GM12872 (cell line): ENCODE results near the gene MTF1.

ENCODE experiments used
- TF ChIP-seq, protein P1 (sequence below): IDR thresholded peaks from 3 replicates; pipeline ENCODE4 v1.5.1; 2011; ENCODE audit warnings: low read depth, mild to moderate bottlenecking, low read length, moderate library complexity; ENCODE audit not compliant: insufficient read depth

The MTF1 gene

DNA sequence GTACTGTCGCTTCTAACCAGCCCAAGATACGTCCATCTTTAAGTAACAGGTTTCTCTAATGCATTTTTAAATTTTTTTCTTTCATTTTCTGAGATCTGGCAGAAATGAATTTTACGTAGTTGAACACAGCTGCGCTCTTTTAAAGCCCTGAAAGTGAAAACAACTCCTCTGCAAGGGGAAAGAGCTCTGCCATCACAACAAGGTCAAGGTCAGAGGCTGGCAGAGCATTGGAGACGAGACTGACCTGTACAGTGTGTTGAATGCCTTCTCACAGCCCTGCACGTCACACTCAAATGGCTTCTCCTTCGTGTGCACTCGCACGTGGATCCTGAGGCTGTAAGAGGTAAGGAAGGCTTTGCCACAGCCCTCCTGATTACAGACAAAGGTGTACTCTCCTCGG lies 19.7 kb downstream of the MTF1 start:
- TF ChIP-seq, protein P1, sequence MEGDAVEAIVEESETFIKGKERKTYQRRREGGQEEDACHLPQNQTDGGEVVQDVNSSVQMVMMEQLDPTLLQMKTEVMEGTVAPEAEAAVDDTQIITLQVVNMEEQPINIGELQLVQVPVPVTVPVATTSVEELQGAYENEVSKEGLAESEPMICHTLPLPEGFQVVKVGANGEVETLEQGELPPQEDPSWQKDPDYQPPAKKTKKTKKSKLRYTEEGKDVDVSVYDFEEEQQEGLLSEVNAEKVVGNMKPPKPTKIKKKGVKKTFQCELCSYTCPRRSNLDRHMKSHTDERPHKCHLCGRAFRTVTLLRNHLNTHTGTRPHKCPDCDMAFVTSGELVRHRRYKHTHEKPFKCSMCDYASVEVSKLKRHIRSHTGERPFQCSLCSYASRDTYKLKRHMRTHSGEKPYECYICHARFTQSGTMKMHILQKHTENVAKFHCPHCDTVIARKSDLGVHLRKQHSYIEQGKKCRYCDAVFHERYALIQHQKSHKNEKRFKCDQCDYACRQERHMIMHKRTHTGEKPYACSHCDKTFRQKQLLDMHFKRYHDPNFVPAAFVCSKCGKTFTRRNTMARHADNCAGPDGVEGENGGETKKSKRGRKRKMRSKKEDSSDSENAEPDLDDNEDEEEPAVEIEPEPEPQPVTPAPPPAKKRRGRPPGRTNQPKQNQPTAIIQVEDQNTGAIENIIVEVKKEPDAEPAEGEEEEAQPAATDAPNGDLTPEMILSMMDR = no peak

DNA sequence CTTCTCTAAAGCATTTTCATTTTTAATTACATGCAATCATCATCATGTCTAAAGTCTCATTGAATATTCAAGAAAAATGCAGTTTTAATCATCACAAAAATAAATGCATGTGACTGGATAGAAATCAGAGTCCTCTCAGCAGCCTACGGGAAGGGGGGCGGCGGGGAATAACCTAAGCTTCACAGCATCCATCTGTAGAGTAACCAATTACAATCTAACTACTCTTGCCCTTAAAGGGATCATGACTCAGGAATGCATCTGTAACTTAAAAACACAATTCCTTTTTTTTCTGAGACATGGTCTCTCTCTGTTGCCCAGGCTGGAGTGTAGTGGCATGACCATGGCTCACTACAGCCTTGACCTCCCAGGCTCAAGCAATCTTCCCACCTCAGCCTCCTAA lies 22.6 kb downstream of the MTF1 start:
- TF ChIP-seq, protein P1 = no peak

DNA sequence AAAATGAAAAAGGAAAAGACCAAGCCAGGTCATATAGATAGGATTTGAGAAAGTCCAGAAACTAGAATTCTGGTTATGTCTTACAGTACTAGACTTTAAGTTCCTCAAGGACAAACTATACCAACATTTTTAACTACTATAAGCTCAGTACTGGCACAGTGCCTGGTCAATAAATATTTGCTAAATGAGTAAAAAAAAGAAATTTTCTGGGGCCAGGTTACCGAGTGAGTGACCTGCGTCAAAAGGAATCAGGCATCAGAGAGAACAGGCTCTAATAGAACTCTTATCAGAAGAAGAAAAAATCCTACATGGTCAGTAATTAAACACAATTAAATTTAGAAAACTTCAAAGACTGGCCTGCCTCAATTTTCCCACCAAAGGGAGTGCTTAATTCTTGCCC lies 27.6 kb downstream of the MTF1 start:
- TF ChIP-seq, protein P1 = no peak

DNA sequence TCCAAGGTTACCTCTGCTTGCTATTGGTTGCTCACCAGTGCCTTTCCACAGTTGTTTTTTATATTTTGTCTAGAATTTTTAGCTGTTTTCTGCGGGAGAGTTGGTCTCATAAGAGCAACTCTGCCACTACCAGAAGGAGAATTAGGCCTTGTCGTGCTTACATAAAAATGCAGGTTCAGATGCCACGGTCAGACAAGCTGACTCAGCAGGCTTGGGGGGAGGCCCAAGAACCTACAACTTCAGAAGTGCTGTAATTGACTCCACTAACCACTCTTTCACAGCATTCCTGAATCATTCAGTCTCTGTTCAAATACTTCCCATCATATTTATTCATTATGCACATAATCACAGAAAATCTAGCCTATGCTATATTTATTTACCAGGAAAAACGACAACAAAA lies 28.3 kb downstream of the MTF1 start:
- TF ChIP-seq, protein P1 = no peak

DNA sequence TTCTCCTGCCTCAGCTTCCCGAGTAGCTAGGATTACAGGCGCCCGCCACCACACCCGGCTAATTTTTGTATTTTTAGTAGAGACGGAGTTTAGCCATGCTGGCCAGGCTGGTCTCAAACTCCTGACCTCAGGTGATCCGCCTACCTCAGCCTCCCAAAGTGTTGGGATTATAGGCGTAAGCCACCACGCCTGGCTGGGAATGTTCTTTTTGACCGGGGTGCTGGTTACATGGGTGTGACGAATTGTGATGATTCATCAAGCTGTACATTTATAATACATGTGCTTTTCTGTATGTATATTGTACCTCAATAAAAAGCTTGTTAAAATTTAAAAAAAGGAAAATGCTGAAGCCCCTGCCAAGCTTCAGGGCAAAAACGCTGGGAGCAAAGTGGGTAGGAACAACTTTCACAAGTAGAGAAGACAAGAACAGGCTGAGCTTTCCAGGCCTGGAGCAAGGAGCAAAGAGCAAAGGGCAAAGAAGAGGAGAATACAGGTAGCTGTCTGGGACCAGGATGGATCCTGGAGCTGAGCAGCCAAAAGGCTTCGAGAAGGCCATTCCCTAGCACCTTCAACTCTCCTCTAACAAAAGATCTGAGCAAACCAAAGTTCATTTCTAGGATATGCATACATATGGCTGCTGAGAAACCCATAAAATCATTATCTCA lies 30.9 kb downstream of the MTF1 start:
- TF ChIP-seq, protein P1 = no peak

DNA sequence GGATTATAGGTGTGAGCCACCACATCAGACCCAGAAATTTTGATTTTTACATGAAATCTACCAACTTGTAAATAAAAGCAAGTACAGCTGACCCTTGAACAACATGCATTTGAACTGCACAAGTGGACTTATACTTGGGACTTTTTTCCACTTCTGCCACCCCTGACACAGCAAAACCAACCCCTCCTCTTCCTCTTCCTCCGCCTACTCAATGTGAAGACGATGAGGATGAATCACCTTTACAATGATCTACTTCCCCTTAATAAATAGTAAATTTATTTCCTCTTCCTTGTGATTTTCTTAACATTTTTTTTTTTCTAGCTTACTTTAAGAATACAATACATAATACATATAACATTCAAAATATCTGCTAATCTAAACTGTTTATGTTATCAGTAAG lies 33.9 kb downstream of the MTF1 start:
- TF ChIP-seq, protein P1 = no peak

DNA sequence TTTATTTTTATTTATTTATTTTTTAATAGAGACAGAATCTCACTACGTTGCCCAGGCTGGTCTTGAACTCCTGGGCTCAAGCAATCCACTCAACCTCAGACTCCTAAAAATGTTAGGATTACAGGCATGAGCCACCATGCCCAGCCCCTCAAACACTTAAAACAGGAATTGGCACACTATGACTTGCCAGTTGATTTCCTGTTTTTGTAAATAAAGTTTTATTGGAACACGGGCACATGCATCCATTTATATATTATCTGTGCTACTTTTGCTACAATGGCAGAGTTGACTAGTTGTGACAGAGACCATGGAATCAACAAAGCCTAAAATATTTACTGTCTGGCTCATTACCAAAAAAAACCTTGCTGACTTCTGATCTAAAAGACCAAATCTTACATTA lies 35.4 kb downstream of the MTF1 start:
- TF ChIP-seq, protein P1 = no peak
